Adrenal gland (tissue), 12 donors: Measurements from ENCODE around the gene MMP15. TPM values are rescaled to one million over a fixed set of nuclear protein-coding genes. Genes with fewer than 3 reads are reported as not detected.

Experiments
- DNase-seq, 7 donors: peaks; one replicate each; pipeline ENCODE4 v3.0.0-alpha.2; 2019 to 2020
- H3K27ac ChIP-seq, 5 donors: fragments of 200-600 bp; sonication (generic) in 4 of 5; 1 replicate in 3 of 5; 2 replicates in 2 of 5; pipeline versions ENCODE4 v1.5.1 to v1.8.0; 2016 to 2020; ENCODE audit warnings: mild to moderate bottlenecking in 1 of 5
- H3K27me3 ChIP-seq: fragments of 200-600 bp; 2 replicates; pipeline ENCODE4 v1.8.0; 2021
- H3K36me3 ChIP-seq, 2 donors: fragments of 200-600 bp; replicated peaks in 1 of 2; 1 replicate in 1 of 2; 2 replicates in 1 of 2; pipeline versions ENCODE4 v1.5.1 to v1.8.0; 2018 to 2022
- H3K4me1 ChIP-seq, 2 donors: fragments of 200-600 bp; replicated peaks in 1 of 2; 1 replicate in 1 of 2; 2 replicates in 1 of 2; pipeline versions ENCODE4 v1.5.1 to v1.8.0; 2018 to 2021
- H3K4me3 ChIP-seq, 4 donors: fragments of 200-600 bp; sonication (generic) in 3 of 4; one replicate each; pipeline ENCODE4 v1.5.1; 2016 to 2018
- H3K9me3 ChIP-seq, 3 donors: fragments of 200-600 bp; sonication (generic) in 1 of 3; replicated peaks in 1 of 3; 1 replicate in 2 of 3; 2 replicates in 1 of 3; pipeline versions ENCODE4 v1.5.1 to v1.8.0; 2016 to 2021
- POLR2A ChIP-seq, 2 donors: fragments of 450-650 bp; IDR thresholded peaks; one replicate each; pipeline ENCODE4 v1.6.1; 2017; ENCODE audit warnings: antibody characterized with exemption in 2 of 2, mild to moderate bottlenecking in 2 of 2, moderate library complexity in 1 of 2
- WGBS, 4 donors: extraction: QIAGEN DNeasy Blood & Tissue Kit in 2 of 4; methylation state at CpG; one replicate each; pipeline versions ENCODE4 v1.1.5 to v1.1.7; 2013 to 2017; 5-methylcytosine and 5-hydroxymethylcytosine counted together
- intact Hi-C, 2 donors: fragments of 100-400 bp; cut with DNase I; formaldehyde crosslinking; loops; one replicate each; pipeline versions ENCODE4 v1.14.1 to v1.15.0; 2022 to 2023
- polyA plus RNA-seq, 3 donors: library from polyadenylated mRNA; stranded (reverse); fragments of 200-250 nt in 2 of 3; fragments of 350-450 nt in 1 of 3; fragmentation: Illumina TruSeq in 1 of 3; extraction: RNeasy Lipid Tissue Mini Kit (QIAGEN cat#74804) in 1 of 3; gene quantifications; one replicate each; pipeline ENCODE4 v1.2.3, GENCODE V29; 2013 to 2014
- total RNA-seq, 9 donors: library from RNA; depleted of rRNA in 4 of 9; stranded (reverse); fragments of >200 nt in 4 of 9; fragments of 120-200 nt in 1 of 9; fragmentation: NEBNext Ultra II Directional in 1 of 9; extraction: Animal tissue kit (Norgen Biotek cat#: 25700) in 1 of 9; gene quantifications; one replicate each; pipeline versions ENCODE4 v1.1.0 to v1.2.4, GENCODE V29; 2013 to 2023
- TF ChIP-seq, protein P1 (sequence below), 6 experiments: fragments of 450-650 bp in 4 of 6; fragments of 200-600 bp in 2 of 6; sonication (generic) in 1 of 6; IDR thresholded peaks; 1 replicate in 5 of 6; 2 replicates in 1 of 6; pipeline versions ENCODE4 v1.5.1 to v1.8.0; 2016 to 2021; ENCODE audit warnings: antibody characterized with exemption in 6 of 6, mild to moderate bottlenecking in 2 of 6, moderate library complexity in 1 of 6
- donor health status: healthy with polysubstance abuse.
- donor health status: Bipolar disorder and iron deficiency.
- donor health status: DM: yes; HTN: yes; CAD: no.
- donor health status: DM: no; HTN: no; CAD: no.
- donor health status: DM: no; HTN: no; CAD: no.
- donor health status: DM: yes; HTN: yes; CAD: no.

The MMP15 gene
- total and polyA plus RNA-seq, 12 donors, result 2.5 to 11.4 (median 7.2) TPM

DNA sequence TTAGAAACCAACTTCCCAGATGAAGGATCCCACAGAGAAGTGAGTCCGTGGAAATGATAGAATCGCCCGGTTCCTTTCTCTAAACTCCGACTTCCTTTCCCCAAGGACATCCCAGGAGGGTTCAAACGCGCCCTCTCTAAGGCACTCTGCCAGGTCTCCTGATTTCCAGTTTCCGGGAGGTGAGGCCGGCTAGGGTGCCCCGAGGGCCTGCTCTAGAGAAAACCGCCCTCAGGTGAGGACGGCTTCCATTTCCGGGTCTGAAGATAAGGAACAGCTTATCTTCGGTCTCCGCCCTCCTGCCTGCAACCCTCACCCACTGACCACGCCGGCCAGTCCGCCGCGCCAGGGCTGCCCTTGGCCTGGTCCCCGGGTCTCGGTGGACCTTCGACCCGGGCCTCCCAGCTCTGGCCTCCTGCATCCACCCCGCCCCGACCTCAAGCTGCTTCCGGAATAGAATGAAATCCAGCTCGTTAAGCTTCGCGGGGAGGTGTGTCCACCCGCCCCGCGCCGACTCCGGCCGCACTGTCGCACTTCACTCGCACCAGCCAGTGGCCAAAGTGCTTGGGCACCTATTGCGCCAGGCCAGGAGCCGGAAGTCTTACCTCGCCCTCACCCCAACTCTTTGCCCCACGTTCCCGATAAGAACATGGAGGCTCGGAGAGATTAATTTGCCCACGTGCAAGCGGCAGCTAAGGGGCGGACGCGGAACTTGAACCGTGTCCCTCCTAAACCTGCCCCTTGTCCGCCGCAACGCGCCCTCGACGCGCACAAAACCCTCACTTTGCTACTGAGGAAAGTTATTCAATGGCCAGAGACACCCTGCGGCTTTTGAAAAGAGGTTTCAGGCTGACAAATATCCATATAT is 836 bp upstream of the MMP15 start:
- DNase-seq, result peak in 6 of 7 donors; percentile 41 to 71 (median 60)
- Histone ChIP-seq H3K9me3 (no peaks in the 10 kb centered on the region), H3K36me3 (no peaks in the 10 kb centered on the region), H3K4me3 (peak overlapping the region in 2 of 4 donors; percentile 5 to 72), H3K4me1 (peaks cover 27 to 53% of the 10 kb centered on the region in 2 donors), H3K27me3 (no peaks in the 10 kb centered on the region), H3K27ac (peak overlapping the region in 2 of 5 donors; percentile 1 to 80)
- WGBS, 4 donors, result 6 to 8% (median 7%) methylated on average over 30 to 57 of the region's 57 CpGs
- intact Hi-C loops, result loop anchor here (5.0 to 10.0 kb wide), 3 partner anchors 98 to 280 kb away; partner anchors contain the start of gene CSNK2A2 (in 1 of the 2)
- TF ChIP-seq, protein P1, sequence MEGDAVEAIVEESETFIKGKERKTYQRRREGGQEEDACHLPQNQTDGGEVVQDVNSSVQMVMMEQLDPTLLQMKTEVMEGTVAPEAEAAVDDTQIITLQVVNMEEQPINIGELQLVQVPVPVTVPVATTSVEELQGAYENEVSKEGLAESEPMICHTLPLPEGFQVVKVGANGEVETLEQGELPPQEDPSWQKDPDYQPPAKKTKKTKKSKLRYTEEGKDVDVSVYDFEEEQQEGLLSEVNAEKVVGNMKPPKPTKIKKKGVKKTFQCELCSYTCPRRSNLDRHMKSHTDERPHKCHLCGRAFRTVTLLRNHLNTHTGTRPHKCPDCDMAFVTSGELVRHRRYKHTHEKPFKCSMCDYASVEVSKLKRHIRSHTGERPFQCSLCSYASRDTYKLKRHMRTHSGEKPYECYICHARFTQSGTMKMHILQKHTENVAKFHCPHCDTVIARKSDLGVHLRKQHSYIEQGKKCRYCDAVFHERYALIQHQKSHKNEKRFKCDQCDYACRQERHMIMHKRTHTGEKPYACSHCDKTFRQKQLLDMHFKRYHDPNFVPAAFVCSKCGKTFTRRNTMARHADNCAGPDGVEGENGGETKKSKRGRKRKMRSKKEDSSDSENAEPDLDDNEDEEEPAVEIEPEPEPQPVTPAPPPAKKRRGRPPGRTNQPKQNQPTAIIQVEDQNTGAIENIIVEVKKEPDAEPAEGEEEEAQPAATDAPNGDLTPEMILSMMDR (IDR thresholded peaks at IDR 0.05), result no peak
- TF ChIP-seq POLR2A (IDR thresholded peaks at IDR 0.05), result peak in 1 of 2 donors; percentile 9

DNA sequence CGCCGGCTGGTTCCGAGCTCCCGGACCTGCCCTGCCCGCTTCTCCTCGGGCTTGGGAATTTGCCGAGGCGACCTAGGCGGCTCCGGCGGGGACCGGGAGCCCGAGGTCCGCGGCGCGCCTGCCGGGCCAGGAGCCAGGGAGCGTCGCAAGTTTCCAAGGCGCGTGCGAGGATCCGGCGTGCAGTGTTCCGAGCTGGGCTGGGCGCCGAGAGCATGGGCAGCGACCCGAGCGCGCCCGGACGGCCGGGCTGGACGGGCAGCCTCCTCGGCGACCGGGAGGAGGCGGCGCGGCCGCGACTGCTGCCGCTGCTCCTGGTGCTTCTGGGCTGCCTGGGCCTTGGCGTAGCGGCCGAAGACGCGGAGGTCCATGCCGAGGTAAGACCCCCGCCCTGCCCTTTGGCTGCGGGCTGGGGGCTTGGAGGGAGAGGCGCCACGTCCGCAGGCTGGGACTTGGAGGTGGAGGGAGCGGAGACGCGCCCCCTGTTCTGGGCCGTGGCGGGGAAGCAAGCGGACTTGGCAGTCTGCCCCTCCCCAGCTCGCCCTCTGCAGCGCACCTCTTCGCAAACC is 668 bp downstream of the MMP15 start:
- intact Hi-C loops, result loop anchor here (5.0 to 10.0 kb wide), 3 partner anchors 96 to 279 kb away; partner anchors contain the start of gene CSNK2A2 (in 1 of the 2)
- Histone ChIP-seq H3K9me3 (no peaks in the 10 kb centered on the region), H3K4me1 (peaks cover 27 to 57% of the 10 kb centered on the region in 2 donors), H3K4me3 (peak overlapping the region in 2 of 4 donors; percentile 21 to 72), H3K27ac (peak overlapping the region in 4 of 5 donors; percentile 31 to 80 (median 60)), H3K36me3 (no peaks in the 10 kb centered on the region), H3K27me3 (no peaks in the 10 kb centered on the region)
- no peak for TF ChIP-seq POLR2A (IDR thresholded peaks at IDR 0.05)
- TF ChIP-seq, protein P1 (IDR thresholded peaks at IDR 0.05), result peak in 1 of 6 experiments; percentile 18
- 0 to 1% (median 0%) methylated on average over 3 to 65 of the region's 65 CpGs for WGBS, 4 donors
- peak; percentile 53 to 71 (median 68) for DNase-seq

DNA sequence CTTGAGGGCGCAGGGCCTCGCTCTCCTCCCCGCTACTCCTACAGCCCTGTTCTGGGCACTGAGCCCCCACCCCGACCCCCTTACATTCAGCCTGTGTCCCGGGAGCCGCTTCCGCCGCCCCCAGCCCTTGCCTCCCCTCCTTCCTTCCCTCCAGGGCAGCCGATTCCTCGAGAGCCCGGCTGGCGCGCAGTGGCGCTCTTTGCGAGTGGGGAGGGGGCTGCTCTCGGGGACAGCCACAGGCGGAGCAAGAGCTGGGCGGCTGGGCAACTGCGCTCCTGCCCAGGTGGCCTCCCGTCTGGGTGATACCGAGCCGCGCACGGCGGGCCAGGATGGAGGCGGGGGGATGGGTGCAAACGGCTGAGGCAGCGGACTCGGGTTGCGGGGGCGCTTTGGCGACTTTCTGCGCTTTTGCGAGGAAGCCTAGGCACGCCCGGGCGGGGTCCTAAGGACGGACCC is 1.2 kb downstream of the MMP15 start:
- Histone ChIP-seq H3K4me1 (peaks cover 27 to 61% of the 10 kb centered on the region in 2 donors), H3K4me3 (peak overlapping the region in 2 of 4 donors; percentile 21 to 72), H3K9me3 (no peaks in the 10 kb centered on the region), H3K27ac (peak overlapping the region in 2 of 5 donors; percentile 61 to 80), H3K27me3 (no peaks in the 10 kb centered on the region), H3K36me3 (no peaks in the 10 kb centered on the region)
- intact Hi-C loops, result loop anchor here (5.0 to 10.0 kb wide), 3 partner anchors 96 to 278 kb away; partner anchors contain the start of gene CSNK2A2 (in 1 of the 2)
- peak in 1 of 7 donors; percentile 19 for DNase-seq
- WGBS, 4 donors, result 0 to 2% (median 1%) methylated on average over 10 to 38 of the region's 38 CpGs
- no peak for TF ChIP-seq POLR2A (IDR thresholded peaks at IDR 0.05)
- TF ChIP-seq, protein P1 (IDR thresholded peaks at IDR 0.05), result no peak
